Stomach (tissue), 19 donors: ENCODE data around the gene INSIG1. TPM values are rescaled to one million over a fixed set of nuclear protein-coding genes. Genes with fewer than 3 reads are reported as not detected.
A peak's percentile ranks its signal among the peaks of the same experiment; 100 is the strongest.

Experiments
- DNase-seq, 2 donors: peaks; one replicate each; pipeline versions ENCODE4 v3.0.0 to v3.0.0-alpha.2; 2013 to 2019
- H3K27ac ChIP-seq, 5 donors: fragments of 200-600 bp in 4 of 5; sonication (generic) in 4 of 5; one replicate each; pipeline ENCODE4 v1.5.1; 2013 to 2019; ENCODE audit warnings: mild to moderate bottlenecking in 1 of 5, moderate library complexity in 1 of 5
- H3K27me3 ChIP-seq, 3 donors: fragments of 200-600 bp; sonication (generic); one replicate each; pipeline ENCODE4 v1.5.1; 2017 to 2019; ENCODE audit warnings: mixed run types in 1 of 3
- H3K36me3 ChIP-seq, 4 donors: fragments of 200-600 bp; sonication (generic); 1 replicate in 3 of 4; 2 replicates in 1 of 4; pipeline ENCODE4 v1.5.1; 2016 to 2019
- H3K4me1 ChIP-seq, 4 donors: fragments of 200-600 bp; sonication (generic); one replicate each; pipeline ENCODE4 v1.5.1; 2016 to 2019
- H3K4me3 ChIP-seq, 4 donors: fragments of 200-600 bp; sonication (generic) in 3 of 4; one replicate each; pipeline ENCODE4 v1.5.1; 2016 to 2019; ENCODE audit warnings: mild to moderate bottlenecking in 1 of 4
- H3K9me3 ChIP-seq, 4 donors: fragments of 200-600 bp; sonication (generic); one replicate each; pipeline ENCODE4 v1.5.1; 2016 to 2019
- EP300 ChIP-seq: sonication (generic); formaldehyde crosslinking; IDR thresholded peaks from one replicate; pipeline ENCODE4 v1.6.1; 2017; ENCODE audit warnings: antibody characterized with exemption
- POLR2A ChIP-seq, 4 donors: fragments of 450-650 bp; IDR thresholded peaks; one replicate each; pipeline ENCODE4 v1.6.1; 2016; ENCODE audit warnings: antibody characterized with exemption in 4 of 4, control low read depth in 2 of 4, mild to moderate bottlenecking in 1 of 4, moderate library complexity in 1 of 4
- POLR2AphosphoS5 ChIP-seq, 3 donors: sonication (generic); formaldehyde crosslinking; IDR thresholded peaks; one replicate each; pipeline ENCODE4 v1.6.1; 2016; ENCODE audit warnings: antibody characterized with exemption in 3 of 3
- WGBS, 5 donors: extraction: QIAGEN DNeasy Blood & Tissue Kit in 3 of 5; methylation state at CpG; one replicate each; pipeline versions ENCODE4 v1.1.5 to v1.1.7; 2013 to 2018; 5-methylcytosine and 5-hydroxymethylcytosine counted together
- intact Hi-C: fragments of 100-400 bp; cut with DNase I; formaldehyde crosslinking; loops from one replicate; pipeline ENCODE4 v1.15.1; 2023; ENCODE audit warnings: low total_unique reads
- long read RNA-seq, 10 donors: transcript quantifications; one replicate each; lab custom pipeline, GENCODE V29; 2026
- polyA plus RNA-seq, 3 donors: library from polyadenylated mRNA; stranded (reverse); fragments of 200-250 nt; gene quantifications; one replicate each; pipeline ENCODE4 v1.2.3, GENCODE V29; 2013
- total RNA-seq, 5 donors: library from RNA; depleted of rRNA; stranded (reverse); fragments of >200 nt; gene quantifications; one replicate each; pipeline versions ENCODE4 v1.1.0 to v1.2.3, GENCODE V29; 2014 to 2016
- TF ChIP-seq, protein P1 (sequence below), 7 experiments: fragments of 450-650 bp in 4 of 7; fragments of 200-600 bp in 3 of 7; sonication (generic) in 3 of 7; IDR thresholded peaks; one replicate each; pipeline ENCODE4 v1.5.1; 2016 to 2019; ENCODE audit warnings: antibody characterized with exemption in 7 of 7, control low read depth in 2 of 7, mild to moderate bottlenecking in 1 of 7
- donor health status: healthy with polysubstance abuse.
- donor health status: Bipolar disorder and iron deficiency.
- donor health status: healthy.

INSIG1 gene
- 10 to 100 TPM in 4 of 5 donors, 1 to 10 TPM in 1; 9.9 to 65.2 (median 42.2) TPM for total RNA-seq
- 10 to 100 TPM; 24.5 to 37.9 (median 30.5) TPM for polyA plus RNA-seq
- long read RNA-seq, donor 1 = 0 reads
- long read RNA-seq, donor 2, partial matches to known transcripts = 0 of 2 reads
- long read RNA-seq, donor 2, other reads (novel, unspliced or antisense) = 0 of 2 reads
- long read RNA-seq, donor 3, partial matches to known transcripts = 0 of 3 reads
- long read RNA-seq, donor 3, other reads (novel, unspliced or antisense) = 0 of 3 reads
- long read RNA-seq, donor 4, partial matches to known transcripts = 0 of 1 reads
- long read RNA-seq, donor 4, other reads (novel, unspliced or antisense) = 0 of 1 reads
- long read RNA-seq, donor 5, transcript INSIG1-201 (6 exons, 3,010 nt) = major isoform, 12 of 13 reads
- long read RNA-seq, donor 5, partial matches to known transcripts = 0 of 13 reads
- long read RNA-seq, donor 5, other reads (novel, unspliced or antisense) = 0 of 13 reads
- long read RNA-seq, donor 6, transcript INSIG1-201 (6 exons, 3,010 nt) = major isoform, 14 of 14 reads
- long read RNA-seq, donor 6, partial matches to known transcripts = 0 of 14 reads
- long read RNA-seq, donor 6, other reads (novel, unspliced or antisense) = 0 of 14 reads
- long read RNA-seq, donor 7, transcript INSIG1-201 (6 exons, 3,010 nt) = major isoform, 12 of 12 reads
- long read RNA-seq, donor 7, partial matches to known transcripts = 0 of 12 reads
- long read RNA-seq, donor 7, other reads (novel, unspliced or antisense) = 0 of 12 reads
- long read RNA-seq, donor 8, transcript INSIG1-201 (6 exons, 3,010 nt) = major isoform, 8 of 8 reads
- long read RNA-seq, donor 8, partial matches to known transcripts = 0 of 8 reads
- long read RNA-seq, donor 8, other reads (novel, unspliced or antisense) = 0 of 8 reads
- long read RNA-seq, donor 9, partial matches to known transcripts = 0 of 3 reads
- long read RNA-seq, donor 9, other reads (novel, unspliced or antisense) = 0 of 3 reads
- long read RNA-seq, donor 10, partial matches to known transcripts = 0 of 3 reads
- long read RNA-seq, donor 10, other reads (novel, unspliced or antisense) = 0 of 3 reads

DNA sequence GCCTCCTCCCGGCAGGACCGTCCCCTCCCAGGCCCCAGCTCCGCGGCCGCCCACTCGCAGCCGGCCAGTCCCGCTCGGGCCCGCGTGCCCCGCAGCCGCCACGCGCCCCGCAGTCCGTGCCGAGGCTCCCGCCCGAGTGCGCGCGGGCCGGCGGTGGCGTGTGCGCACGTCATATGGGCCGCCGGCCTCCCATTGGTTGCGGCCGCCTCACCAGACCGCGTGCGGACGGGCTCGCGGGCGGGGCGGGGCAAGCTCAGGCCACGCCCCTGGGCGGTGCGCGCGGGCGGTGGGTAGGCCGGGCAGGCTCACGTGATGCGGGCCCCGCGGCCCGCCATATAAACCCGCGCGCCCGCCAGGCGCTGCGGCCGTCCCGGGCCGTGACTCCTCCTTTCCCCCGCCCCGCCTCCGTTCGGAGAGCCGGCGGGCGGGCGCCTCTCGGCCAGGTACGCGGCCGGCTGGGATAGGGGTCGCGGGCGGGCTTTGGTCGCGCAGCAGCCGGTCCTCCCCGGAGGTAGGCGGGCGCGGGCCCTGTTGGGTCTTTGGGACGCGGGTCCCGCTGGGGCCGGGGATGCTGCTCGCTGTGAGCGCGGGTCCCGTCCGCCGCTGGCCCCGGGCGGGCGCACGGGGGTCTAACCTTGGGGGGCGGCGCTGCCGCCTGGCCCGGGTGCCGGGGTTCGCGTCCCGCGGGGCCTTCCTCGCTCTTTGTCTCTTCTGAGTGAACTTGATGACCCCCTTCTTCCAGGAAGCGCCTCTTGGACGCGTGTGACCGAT lies at the start of gene INSIG1:
TSS of gene INSIG1 (plus strand) at position 362 of the 771 bp plus-strand sequence. CDS start at position 770, 408 bp downstream.
- no peaks in the 10 kb centered on the region for H3K27me3 ChIP-seq
- intact Hi-C loops = no loop called here
- no peaks in the 10 kb centered on the region for H3K9me3 ChIP-seq
- peak; percentile 95 to 98 for DNase-seq
- WGBS, 5 donors = 0 to 2% (median 1%) methylated on average over 15 to 111 of the region's 111 CpGs
- peaks cover 0 to 12% (median 5%) of the 10 kb centered on the region in 4 donors for H3K36me3 ChIP-seq
- peaks cover 14 to 55% (median 42%) of the 10 kb centered on the region in 4 donors for H3K4me1 ChIP-seq
- H3K27ac ChIP-seq = peak within 1 kb of the TSS; percentile 94 to 99 (median 97)
- peak within 1 kb of the TSS; percentile 75 to 94 (median 82) for H3K4me3 ChIP-seq
- peak in 1 of 4 donors; percentile 32 for TF ChIP-seq POLR2A (IDR thresholded peaks at IDR 0.05)
- TF ChIP-seq EP300 = no peak
- TF ChIP-seq POLR2AphosphoS5 (IDR thresholded peaks at IDR 0.05) = peak in 2 of 3 donors; percentile 86 to 87
- TF ChIP-seq, protein P1, sequence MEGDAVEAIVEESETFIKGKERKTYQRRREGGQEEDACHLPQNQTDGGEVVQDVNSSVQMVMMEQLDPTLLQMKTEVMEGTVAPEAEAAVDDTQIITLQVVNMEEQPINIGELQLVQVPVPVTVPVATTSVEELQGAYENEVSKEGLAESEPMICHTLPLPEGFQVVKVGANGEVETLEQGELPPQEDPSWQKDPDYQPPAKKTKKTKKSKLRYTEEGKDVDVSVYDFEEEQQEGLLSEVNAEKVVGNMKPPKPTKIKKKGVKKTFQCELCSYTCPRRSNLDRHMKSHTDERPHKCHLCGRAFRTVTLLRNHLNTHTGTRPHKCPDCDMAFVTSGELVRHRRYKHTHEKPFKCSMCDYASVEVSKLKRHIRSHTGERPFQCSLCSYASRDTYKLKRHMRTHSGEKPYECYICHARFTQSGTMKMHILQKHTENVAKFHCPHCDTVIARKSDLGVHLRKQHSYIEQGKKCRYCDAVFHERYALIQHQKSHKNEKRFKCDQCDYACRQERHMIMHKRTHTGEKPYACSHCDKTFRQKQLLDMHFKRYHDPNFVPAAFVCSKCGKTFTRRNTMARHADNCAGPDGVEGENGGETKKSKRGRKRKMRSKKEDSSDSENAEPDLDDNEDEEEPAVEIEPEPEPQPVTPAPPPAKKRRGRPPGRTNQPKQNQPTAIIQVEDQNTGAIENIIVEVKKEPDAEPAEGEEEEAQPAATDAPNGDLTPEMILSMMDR (IDR thresholded peaks at IDR 0.05) = no peak

DNA sequence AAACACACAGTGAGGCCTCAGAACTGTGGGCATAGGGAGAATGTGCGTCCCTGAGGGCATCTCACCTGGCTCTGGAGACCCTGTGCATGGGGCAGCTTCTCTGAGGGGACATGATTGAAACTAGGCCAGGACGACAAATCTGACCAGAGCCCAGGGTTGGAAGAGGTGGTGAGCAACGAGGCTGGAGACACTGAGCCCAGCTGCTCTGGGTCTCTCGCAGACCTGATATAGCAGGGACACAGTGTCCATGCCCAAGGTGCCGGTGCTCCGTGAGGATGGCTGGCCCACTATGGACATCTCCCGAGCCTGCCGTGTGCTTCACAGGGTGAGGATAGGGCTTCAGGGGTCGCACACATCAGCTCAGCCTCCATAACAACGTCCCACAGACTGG lies 49.3 kb upstream of the INSIG1 start:
- Histone ChIP-seq H3K4me1 (no peaks in the 10 kb centered on the region), H3K27me3 (peaks cover 0 to 38% (median 0%) of the 10 kb centered on the region in 3 donors), H3K4me3 (no peak overlapping the region), H3K36me3 (no peaks in the 10 kb centered on the region), H3K9me3 (no peaks in the 10 kb centered on the region), H3K27ac (no peak overlapping the region)
- intact Hi-C loops = no loop called here
- DNase-seq = no peak
- 65 to 85% (median 81%) methylated on average over 5 to 10 of the region's 10 CpGs for WGBS, 5 donors
- no peak for TF ChIP-seq POLR2AphosphoS5 (IDR thresholded peaks at IDR 0.05)
- no peak for TF ChIP-seq EP300
- no peak for TF ChIP-seq POLR2A (IDR thresholded peaks at IDR 0.05)
- TF ChIP-seq, protein P1 (IDR thresholded peaks at IDR 0.05) = no peak

DNA sequence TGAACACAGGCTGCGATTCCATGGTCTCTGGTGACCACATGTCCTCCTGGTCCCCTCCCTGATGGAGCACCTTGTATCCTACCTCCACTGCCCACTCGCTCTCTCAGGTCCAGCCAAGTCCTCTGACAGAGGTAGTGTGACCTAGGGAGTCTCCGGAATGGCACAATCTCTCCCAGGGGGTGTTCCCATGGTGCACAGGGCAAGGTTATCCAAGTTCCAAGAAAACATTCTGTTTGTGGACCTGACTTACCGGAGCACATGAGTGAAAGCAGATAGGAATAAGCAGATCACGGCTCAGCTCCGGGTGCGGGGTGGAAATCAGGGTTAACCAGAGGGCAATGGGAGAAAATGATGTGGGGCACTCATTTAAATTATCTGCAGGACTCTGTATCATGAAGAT lies 45.8 kb upstream of the INSIG1 start:
- intact Hi-C loops = no loop called here
- TF ChIP-seq, protein P1 (IDR thresholded peaks at IDR 0.05) = no peak
- H3K9me3 ChIP-seq = no peaks in the 10 kb centered on the region
- peaks cover 0 to 40% (median 0%) of the 10 kb centered on the region in 3 donors for H3K27me3 ChIP-seq
- no peak overlapping the region for H3K4me3 ChIP-seq
- no peaks in the 10 kb centered on the region for H3K4me1 ChIP-seq
- H3K27ac ChIP-seq = peak overlapping the region in 1 of 5 donors; percentile 10
- DNase-seq = peak; percentile 37 to 51
- no peaks in the 10 kb centered on the region for H3K36me3 ChIP-seq
- 40 to 63% (median 59%) methylated on average over 5 to 7 of the region's 7 CpGs for WGBS, 5 donors
